ENCODE measurements around the gene UPB1.
A peak's percentile ranks its signal among the peaks of the same experiment; 100 is the strongest.
"Not testable (repeated sequence)": the region's sequence is repeated elsewhere in the genome, so short reads cannot be mapped to it uniquely, and the experiment has no call there.

UPB1 gene

DNA sequence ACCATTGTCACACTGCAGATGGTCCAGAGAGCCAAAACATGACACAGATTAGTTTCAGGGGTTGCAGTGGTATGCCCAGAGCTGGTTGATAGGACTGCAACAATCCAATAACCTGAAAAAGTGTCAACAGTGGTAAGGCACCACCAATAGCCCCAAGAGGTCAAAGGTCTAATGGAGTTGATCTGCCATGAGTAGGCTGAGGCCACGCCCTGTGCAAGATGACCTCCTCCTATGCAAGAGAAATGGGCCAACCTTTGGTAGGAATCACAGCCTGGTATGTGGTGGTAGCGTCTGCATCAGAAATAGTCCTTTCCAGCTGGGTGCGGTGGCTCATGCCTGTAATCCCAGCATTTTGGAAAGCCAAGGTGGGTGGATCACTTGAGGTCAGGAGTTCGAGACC lies 40.2 kb downstream of the UPB1 start:
- DNase-seq, result no peak

DNA sequence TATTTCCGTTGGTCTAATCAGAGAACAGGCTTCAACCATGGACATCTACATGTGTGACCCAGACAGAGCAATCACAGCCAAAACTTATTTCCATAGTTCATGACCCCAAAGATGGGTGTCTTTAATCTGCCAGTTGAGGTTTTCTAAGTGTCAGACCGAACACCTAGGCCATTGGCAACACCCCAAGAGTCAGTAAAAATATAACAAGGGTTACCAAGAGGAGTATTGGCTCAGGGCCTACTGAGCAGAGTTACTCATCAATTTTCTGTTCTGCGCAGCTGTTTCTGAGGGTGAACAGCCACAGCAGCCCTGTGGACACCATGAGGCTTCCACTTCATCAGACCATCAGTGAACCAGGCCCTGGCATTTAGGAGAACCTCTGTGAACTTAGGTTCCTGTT lies 41.0 kb downstream of the UPB1 start:
- no peak for DNase-seq

DNA sequence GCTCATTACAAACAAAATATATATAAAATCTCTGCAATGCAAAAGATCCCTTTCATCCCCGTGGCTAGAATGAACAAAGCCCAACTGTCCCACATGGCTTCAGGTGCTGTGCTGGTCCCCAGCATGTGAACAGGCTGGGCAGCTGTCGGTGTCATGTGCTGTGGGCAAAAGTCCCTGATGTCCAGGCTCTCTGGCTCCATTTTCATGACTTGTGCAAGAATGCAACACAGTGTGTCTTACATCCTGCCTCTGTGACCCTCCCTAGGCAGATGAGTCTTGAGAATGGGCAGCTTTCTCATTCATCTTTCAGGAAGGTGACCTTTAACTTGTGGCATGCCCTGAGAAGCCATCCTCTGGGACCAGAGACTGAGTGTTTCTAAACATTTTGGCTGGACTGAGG lies 45.3 kb downstream of the UPB1 start:
- no peak for DNase-seq

DNA sequence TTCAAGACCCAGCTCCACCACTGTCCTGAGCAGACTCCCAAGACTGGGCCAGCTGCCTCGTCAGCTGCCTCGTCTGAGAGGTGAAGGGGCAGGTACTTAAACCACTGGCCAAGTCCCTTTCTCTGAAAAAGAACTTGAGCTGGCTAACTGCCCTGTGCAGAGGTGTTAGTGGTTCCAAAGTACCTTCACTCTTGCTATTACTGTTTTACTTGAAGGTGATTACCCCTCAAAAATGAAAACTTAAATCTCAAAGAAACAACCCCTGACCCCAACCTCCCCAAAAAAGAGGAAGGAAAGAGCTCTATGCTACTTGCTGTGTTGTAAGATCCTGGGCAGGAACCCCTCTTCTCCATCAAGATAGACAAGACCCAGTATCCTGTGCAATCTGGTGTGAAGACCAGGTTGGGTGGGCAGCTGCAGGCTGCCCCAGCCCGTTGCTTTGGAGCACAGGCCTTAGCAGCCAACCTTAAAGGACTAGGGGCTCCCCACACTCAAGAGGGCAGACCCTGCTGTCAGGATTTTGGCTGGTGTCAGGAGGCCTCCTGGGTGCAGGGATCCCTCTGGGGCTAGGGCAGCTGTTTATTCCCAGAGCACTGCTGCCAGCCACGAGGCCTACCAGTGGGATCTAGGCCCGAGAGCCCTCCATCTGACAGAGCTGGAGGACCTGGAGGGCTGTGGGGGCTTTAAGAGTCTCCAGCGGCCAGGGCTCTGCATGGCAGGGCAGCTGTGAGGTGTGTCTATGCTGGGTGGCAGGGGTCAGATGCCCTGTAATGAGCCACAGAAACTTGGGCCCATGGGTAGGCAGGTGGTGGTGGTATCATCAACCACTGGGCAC lies 46.8 kb downstream of the UPB1 start:
- DNase-seq, result no peak

DNA sequence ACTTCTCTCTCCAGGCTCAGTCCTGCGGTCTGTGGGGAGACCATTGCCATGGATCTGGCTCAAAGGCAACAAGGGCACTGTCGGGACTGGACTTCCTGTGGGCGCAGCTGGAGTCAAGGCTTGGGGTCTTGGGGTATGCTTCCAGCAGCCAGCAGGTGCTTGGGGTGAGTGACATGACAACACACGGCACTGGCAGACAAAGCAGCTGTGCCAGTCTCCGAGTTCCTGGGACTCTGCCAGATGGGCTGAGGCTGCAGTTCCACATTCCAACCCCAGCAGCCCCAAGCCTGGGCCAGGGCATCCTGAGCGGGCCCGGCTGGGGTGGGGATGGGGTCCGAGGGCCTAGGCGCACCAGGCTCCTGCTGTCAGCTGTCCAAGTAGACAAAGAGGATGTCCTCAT lies 47.5 kb downstream of the UPB1 start:
- no peak for DNase-seq

DNA sequence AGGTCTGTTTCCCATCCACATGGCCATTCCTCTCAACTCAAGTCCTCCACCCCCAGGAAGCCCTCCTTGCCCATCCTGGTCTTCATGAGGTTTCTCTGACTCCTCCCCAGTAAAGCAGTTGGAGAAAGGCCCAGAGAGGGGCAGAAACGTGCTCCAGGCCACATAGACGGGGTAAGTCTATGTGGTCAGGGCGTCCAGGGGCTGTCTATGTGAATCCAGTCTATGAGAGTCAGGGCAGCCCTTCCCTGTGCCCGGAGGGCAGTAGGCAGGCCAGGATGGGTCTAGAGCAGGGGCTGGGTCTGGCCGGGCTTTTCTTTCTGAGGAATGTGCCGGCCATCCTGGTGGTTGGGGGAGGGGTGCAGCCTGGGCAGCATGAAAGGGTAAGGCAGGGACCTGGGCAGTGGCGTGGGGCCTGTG lies 48.1 kb downstream of the UPB1 start:
- no peak for DNase-seq

DNA sequence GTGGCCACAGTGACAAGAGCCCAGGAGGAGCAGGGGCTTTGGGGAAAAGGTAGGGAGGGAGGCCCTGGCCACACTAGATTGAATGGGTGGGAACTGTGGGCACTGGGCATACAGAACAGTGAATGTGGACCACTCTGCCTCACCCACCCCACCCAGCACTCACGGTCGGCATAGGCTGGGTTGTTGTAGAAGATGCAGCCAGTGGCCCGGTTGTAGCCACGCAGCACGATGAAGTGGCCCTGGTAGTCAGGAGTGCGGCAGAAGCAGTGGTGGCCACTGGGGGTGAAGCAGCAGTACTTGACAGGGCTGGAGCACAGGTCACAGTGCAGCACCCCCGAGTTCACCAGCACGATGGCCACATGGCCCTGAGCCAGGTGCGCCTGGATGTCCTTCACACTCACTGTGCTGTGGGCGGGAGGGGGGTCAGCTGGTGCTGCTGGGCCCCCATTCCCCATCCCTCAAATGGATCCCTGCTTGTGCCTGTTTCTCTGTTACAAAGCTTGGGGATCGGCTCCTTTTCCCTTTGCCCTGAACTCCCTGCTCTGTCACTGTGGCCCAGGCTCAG lies 48.6 kb downstream of the UPB1 start:
- DNase-seq, result no peak

DNA sequence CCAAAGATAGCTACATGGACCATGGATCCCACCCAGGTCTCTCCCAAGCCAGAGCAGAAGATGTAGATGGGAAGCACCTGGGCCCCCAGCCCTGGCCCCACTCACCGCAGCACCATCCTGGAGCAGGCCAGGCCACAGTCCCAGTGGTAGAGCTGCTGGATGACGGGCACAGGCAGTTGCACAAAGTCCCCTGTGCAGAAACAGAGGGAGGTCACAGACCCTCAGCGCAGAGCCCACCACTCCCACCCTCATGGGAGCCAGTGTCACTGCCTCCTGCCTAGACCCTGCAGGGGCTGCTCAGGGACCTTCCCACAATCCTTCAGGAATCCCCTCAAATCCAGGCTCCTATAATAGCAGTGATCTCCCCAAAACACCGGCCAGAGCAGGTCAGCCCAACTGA lies 53.7 kb downstream of the UPB1 start:
- DNase-seq, result no peak

DNA sequence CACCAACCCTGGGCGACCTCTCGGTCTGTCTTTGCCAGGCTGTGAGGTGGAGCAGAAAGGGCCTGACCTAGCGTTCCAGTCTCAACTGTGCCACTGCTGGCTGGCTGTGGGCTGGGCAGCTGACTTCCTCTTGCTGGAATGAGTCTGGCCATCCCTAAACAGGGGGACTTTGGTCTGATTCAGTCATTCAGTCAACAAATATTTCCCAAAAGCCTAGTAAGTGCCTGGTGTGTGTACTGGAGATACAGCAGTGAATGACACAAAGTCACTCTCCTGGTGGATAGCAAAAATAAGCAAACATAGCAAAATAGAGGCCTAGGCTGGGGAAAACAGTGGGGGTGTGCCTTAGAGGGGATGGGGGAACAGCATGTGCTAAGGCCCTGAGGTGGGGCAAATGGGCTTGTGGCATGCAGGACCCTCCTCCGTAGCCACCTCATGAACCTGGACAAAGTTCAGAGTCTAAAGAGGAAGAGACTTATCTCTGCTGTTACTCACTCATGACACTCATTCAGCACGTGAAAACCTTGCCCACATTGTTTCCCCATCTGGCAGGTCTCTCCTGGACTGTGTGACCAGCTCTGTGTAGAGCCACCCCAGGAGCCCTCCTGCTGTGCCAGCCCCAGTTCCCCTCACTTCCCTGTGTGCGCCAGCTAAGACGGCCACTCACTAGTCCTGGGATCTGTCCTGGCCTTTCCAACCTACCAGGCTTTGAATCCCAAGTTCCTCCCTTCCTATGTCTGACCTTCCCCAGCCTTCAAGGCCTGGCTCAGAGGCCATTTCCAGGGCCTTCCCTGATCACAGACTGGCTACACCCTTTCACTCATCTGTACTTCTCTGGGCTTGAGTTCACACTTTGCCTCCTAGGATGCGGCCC lies 55.1 kb downstream of the UPB1 start:
- no peak for DNase-seq

DNA sequence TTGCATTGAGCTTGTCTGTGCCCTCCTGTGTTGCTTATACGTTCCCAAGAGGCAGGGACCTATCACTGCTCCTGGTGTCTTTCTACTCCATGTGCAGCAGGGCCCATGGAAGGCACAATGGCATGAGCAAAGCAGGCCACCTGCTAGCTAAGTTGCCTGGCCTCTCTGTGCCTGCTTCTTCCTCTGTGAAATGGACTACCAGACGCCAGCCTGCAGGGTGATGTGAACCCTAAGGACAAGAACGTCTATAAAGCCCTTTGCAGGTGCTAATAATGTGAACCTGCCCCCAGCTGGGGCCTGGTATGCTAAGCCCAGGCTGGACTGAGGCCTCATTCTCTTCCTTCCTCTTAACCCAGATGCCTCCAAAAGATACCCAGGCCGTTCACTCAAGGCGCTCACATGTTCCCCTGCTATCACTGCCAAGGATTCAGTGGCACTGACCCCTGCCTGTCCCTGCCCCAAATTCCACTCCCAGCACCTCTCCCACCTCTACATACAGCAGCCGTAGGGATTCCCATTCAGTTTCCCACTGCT lies 55.8 kb downstream of the UPB1 start:
- no peak for DNase-seq

DNA sequence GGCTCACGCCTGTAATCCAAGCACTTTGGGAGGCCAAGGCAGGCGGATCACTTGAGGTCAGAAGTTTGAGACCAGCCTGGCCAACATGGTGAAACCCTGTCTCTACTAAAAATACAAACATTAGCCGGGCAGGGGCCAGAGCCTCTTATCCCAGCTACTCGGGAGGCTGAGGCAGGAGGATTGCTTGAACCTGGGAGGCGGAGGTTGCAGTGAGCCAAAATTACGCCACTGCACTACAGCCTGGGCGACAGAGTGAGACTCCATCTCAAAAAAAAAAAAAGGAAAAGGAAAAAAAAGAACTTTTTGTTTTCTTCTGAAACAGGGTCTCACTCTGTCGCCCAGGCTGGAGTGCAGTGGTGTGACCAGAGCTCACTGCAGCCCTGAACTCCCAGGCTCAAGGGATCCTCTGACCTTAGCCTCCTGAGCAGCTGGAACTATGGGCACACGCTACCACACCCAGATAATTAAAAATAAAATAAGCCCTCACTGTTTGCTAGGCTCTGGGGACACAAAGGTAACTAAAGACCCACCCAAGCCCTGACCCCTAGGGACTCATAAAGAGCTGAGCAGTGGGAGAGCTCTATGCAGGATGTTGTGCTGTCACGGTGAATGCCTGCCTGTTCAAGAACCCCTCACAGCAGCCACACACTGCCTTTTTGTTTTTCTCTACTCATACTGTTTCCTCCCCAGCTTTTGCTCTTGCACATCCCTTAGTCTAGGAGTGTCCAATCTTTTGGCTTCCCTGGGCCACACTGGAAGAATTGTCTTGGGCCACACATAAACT lies 57.6 kb downstream of the UPB1 start:
- DNase-seq, result not testable (repeated sequence)

DNA sequence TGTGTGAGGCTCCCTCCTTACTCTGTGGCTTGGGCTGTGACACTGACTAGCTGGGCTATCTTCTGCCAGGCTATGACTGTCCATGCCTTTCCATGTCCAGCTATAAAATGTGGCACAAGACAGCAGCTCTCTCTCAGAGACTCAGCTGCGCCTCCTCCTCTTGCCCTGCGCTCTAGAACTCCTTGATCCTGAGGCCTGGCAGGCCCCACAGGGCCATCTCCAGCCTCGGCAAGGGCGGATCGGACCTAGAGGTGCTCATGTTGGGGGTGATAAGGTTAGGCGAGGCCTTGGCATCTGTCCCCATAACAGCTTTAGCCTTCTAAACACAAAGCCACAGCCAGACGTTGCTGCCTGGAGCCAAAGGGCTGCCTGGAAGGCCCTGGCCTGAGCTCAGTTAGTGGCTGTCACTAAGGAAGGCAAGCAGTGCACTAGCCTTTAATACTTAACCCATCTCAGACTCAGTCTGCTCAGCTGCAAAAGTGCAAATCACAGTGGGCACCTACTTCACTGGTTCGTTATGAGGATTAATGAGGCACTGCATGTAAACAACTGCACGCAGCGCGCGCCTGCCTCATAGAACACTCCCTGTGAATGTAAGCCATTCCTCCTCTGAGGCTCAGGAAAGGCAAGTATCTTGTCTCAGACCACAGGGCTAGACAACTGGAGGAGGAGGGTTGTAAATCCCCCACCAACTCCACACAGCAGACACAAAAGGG lies 58.6 kb downstream of the UPB1 start:
- DNase-seq, result peak; percentile 12

DNA sequence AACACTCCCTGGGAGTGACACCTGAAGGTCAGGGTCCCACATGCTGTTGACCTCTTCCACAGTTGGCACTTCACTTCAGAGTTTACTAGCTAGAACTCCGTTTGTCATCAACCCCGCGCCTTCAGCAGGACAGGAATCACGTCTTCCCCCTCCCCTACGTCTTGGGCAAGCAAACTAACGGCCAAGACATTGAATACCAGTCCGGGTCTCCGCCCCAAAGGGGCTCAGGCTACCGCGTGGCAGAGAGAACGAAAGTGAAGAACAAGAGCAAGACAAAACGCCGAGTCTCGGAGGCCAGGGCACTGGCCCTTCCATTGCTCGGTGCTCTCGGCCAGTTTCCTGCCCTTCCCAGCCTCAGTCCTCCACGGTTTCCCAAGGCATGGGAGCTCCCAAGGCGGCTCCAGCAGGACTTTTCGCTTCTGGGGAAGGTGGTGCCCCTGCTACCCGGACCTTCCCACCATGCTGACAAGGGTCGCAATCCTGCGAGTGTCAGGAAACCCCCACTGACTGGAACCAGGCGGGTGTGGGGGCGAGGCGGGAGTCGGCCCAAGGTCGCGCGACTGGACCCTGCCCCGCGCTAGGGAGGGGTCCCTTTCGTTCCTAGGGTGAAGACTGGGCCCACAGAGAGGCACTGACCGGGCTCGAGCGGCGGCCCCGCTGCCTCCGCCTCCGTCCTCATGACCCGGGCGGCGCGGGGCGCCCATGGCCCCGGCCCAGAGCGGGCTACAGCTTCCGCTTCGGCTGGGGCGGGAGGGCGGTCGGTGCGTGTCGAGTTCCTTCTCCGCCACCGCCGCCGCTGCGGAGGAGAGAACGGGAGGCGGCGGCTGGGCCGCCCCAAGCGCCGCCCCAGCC lies 59.4 kb downstream of the UPB1 start, which contains the start of gene GUCD1:
GUCD1 (minus strand) TSS at position 826 of the 852 bp plus-strand sequence; CDS start at position 679, 147 bp downstream.
- peak; percentile 50 for DNase-seq

DNA sequence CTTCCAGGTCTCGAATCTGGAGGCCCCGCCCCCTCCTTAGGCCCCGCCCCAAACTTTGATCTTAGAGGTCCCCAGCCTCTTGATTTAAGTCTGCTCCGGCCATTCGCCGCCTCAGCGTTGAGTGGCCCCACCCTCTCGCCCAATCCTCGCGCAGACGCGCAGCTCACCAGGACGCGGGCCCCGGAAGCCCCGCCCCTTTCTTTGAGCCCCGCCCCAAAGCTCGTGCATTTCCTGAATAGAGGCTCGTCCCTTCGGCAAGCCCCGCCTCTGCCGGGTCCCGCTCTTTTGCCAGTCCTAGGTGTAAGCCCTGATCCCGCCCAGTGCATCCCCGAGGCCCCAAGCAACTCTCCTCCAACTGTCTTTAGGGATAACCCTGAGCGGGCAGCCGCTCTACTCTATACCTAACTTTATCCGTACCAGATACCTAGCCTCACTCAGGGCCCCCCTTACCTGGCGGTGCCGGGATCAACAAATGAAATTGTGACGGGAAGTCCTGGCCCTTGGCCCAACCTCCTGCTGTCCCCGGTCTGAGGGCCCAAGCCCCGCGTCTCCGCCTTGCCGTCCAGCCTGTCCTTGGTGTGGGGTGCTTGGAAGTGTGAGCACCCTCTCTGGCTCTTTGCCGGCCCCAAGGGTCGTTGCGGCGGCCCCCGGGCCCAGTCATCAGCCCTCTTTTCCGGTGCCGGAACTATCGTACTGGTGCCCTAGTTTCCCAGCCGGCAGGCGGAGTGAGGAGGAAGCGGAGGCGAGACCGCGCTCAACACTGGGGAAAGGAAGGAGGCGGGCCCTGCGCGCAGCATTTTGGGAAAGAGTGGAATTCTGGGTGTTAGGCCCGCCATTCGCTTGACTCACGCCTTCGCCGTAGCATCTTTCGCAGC lies 60.3 kb downstream of the UPB1 start, which contains the start of gene SNRPD3:
SNRPD3 (plus strand) TSS at position 835 of the 875 bp plus-strand sequence. CDS start 1,676 bp downstream, outside the sequence.
- peak; percentile 99 for DNase-seq

DNA sequence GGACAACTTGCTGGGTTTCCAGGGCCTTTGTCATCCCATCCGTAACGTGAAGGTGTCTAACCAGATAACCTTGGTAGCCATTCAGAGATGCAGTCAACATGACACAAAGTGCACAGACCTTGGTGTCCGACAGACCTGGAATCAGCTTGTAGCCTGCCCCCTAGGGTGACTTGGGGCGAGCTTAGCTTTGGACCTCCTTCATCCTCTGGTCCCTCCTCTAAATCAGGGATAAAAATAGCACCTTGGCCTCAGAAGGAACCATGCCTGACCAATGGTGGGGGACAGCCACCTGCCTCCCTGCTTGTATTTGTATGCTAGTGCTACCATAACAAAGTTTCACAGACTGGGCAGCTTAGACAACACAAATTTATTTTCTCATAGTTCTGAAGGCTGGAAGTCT lies 64.3 kb downstream of the UPB1 start:
- DNase-seq, result no peak

DNA sequence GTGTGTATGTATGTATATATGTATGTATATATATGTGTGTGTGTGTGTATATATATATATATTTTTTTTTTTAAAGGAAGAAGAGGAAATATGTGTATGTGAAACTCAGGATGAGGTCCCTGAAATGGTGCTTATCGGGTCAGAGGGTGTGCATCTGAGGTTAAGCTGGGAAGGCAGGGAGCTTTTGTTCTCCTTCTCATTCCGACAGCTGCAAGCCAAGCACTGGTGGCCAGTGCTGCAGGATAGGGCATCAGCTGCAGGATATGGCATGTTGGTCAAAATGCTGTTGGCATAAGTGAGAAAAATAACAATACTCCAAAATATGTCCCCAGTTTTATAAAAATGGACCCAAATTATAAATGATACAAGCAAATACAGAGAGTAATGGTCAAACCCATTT lies 68.1 kb downstream of the UPB1 start:
- no peak for DNase-seq

DNA sequence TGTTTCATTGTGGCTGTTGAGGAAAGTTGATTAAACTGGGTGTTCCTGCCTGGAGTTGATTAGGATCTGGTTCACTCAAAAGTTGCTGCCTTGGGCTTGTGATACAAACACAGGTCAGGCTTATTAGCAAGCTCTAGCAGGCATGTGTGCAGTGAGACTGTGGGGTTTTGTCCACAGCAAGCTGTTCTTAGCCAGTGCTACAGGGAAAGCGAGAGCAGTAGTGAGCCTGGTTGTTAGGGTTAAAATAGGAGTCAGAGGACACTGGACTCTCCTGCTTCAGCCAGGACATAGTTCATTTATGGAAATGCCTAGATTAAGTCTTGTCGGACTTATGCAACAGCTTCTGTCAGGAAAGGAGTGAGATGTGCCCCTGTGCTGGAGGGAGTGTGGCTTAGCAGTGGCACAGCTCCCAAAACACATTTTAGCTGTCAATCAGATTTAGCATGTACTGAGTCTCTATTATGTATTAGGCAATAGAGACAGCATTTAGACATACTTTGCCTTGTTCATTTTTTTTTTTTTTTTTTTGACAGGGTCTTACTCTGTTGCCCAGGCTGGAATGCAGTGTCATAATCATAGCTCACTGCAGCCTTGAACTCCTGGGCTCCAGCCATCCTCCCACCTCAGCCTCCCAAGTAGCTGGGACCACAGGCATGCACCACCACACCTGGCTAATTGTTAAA lies 69.4 kb downstream of the UPB1 start:
- DNase-seq, result no peak

DNA sequence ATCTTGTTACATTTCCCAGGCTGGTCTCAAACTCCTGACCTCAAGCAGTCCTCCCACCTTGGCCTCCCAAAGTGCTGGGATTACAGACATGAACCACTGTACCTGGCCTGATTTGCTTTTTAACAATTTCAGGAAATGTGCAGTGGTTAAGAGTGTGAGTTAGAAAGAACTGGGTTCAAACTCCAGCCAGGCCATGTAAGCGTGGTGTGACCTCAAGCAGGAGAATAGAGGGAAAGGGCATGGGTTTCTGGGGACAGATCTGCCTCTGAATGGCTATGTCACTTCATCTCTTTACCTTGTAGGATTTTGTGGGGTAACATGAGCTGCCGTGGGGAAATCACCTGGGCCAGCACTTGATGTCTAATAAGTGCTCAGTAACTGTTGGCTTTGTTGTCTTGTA lies 69.9 kb downstream of the UPB1 start:
- no peak for DNase-seq

DNA sequence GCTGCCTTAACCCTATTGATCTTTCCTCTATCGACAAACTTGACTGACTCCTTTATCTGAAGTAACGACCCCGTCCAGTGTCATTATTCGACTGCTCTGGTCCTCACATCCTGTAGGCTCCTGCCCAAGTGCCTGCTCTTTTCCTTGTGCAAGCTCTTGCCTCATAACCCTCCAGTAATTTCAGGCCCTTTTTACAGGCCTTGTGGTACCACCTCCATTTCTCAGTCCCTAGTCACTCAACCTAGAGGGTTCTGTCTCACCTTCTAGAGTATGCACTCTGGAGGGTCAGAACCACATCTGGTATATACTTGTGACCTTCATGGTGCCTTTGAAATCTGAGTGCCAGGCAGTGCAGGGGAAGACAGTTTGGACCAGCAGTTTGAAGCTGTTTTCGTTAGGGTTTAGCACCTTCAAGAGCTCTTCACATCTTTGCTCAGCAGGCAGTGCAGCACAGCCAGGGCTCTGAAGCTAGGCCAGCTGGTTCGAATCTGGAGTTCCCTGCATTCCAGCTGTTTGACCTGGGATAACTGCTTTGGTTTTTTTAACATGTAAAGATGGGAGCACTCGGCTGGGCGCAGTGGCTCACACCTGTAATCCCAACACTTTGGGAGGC lies 71.9 kb downstream of the UPB1 start:
- no peak for DNase-seq
